ENCODE data around the gene MYH15.

The MYH15 gene

GRCh38 chr3:108509263-108509662 is 1.1 kb downstream of the MYH15 start:
- DNase-seq = no peak

- no peak for DNase-seq
Observed at GRCh38 chr3:108507902-108508301, 2.5 kb downstream of the MYH15 start.

- peak; percentile 12 to 13 for DNase-seq
Observed at GRCh38 chr3:108505811-108506210, 4.6 kb downstream of the MYH15 start.

- DNase-seq = no peak
Observed at GRCh38 chr3:108503722-108504121, 6.7 kb downstream of the MYH15 start.

- no peak for DNase-seq
Observed at GRCh38 chr3:108501535-108501934, 8.9 kb downstream of the MYH15 start.

GRCh38 chr3:108500728-108501127 is 9.7 kb downstream of the MYH15 start:
- no peak for DNase-seq

GRCh38 chr3:108497271-108497670 is 13.1 kb downstream of the MYH15 start:
- DNase-seq = no peak

- DNase-seq = no peak
Observed at GRCh38 chr3:108495717-108496116, 14.7 kb downstream of the MYH15 start.

- no peak for DNase-seq
Observed at GRCh38 chr3:108494906-108495531, 15.4 kb downstream of the MYH15 start.

GRCh38 chr3:108493862-108494261 is 16.5 kb downstream of the MYH15 start:
- DNase-seq = no peak

- DNase-seq = no peak
Observed at GRCh38 chr3:108491456-108491855, 18.9 kb downstream of the MYH15 start.

GRCh38 chr3:108489776-108490175 is 20.6 kb downstream of the MYH15 start:
- peak; percentile 67 to 69 for DNase-seq

- DNase-seq = no peak
Observed at GRCh38 chr3:108488631-108489030, 21.8 kb downstream of the MYH15 start.

- DNase-seq = no peak
Observed at GRCh38 chr3:108487439-108487838, 23.0 kb downstream of the MYH15 start.

GRCh38 chr3:108486941-108487340 is 23.5 kb downstream of the MYH15 start:
- no peak for DNase-seq

- no peak for DNase-seq
Observed at GRCh38 chr3:108486338-108486737, 24.1 kb downstream of the MYH15 start.

- DNase-seq = no peak
Observed at GRCh38 chr3:108485146-108485545, 25.2 kb downstream of the MYH15 start.

GRCh38 chr3:108479224-108479623 is 31.2 kb downstream of the MYH15 start:
- no peak for DNase-seq

GRCh38 chr3:108477511-108478147 is 32.8 kb downstream of the MYH15 start:
- DNase-seq = peak; percentile 80 to 84

- DNase-seq = peak; percentile 46 to 57
Observed at GRCh38 chr3:108475220-108475782, 35.1 kb downstream of the MYH15 start.

GRCh38 chr3:108474581-108474980 is 35.8 kb downstream of the MYH15 start:
- DNase-seq = no peak

GRCh38 chr3:108473711-108474110 is 36.7 kb downstream of the MYH15 start:
- no peak for DNase-seq

- no peak for DNase-seq
Observed at GRCh38 chr3:108472001-108472591, 38.3 kb downstream of the MYH15 start.

- DNase-seq = no peak
Observed at GRCh38 chr3:108471426-108471825, 39.0 kb downstream of the MYH15 start.

Measured in AML-193 (cell line).